SK-N-SH treated with all-trans-retinoic acid at 6 μM for 48 hours (cell line): ENCODE data around the gene RASGRF2.

Experiments used
- ATAC-seq: fragments of 200-7000 bp; cut with Tn5 transposase; 3 replicates; pipeline ENCODE4 v1.9.1; 2020; ENCODE audit warnings: mild to moderate bottlenecking, moderate library complexity
- ARNTL ChIP-seq: fragments of 450-650 bp; formaldehyde crosslinking; IDR thresholded peaks from 2 replicates; pipeline ENCODE4 v1.5.0; 2020; ENCODE audit warnings: low read depth, mild to moderate bottlenecking, moderate library complexity, borderline replicate concordance
- BACH2 ChIP-seq: fragments of 250-450 bp; sonication (Bioruptor Pico); IDR thresholded peaks from 2 replicates; pipeline ENCODE4 v1.9.0; 2021; ENCODE audit warnings: mild to moderate bottlenecking, borderline replicate concordance
- CSDC2 ChIP-seq: fragments of 250-450 bp; sonication (Bioruptor Pico); IDR thresholded peaks from 2 replicates; pipeline ENCODE4 v1.5.0; 2020; ENCODE audit warnings: mild to moderate bottlenecking, moderate library complexity
- ESRRG ChIP-seq: fragments of 250-450 bp; sonication (Bioruptor Pico); IDR thresholded peaks from 2 replicates; pipeline ENCODE4 v1.6.1; 2021; ENCODE audit warnings: mild to moderate bottlenecking
- GLIS3 ChIP-seq: fragments of 250-450 bp; sonication (Bioruptor Pico); IDR thresholded peaks from 2 replicates; pipeline ENCODE4 v1.5.0; 2020; ENCODE audit warnings: mild to moderate bottlenecking, moderate library complexity
- ISL1 ChIP-seq: fragments of 250-450 bp; sonication (Bioruptor Pico); IDR thresholded peaks from 2 replicates; pipeline ENCODE4 v2.1.2; 2022; ENCODE audit warnings: mild to moderate bottlenecking, moderate library complexity
- OSR1 ChIP-seq: fragments of 250-450 bp; sonication (Bioruptor Pico); IDR thresholded peaks from 2 replicates; pipeline ENCODE4 v1.8.0; 2022; ENCODE audit warnings: moderate library complexity, mild to moderate bottlenecking, inconsistent platforms
- PPARA ChIP-seq: fragments of 250-450 bp; sonication (Bioruptor Pico); IDR thresholded peaks from 2 replicates; pipeline ENCODE4 v1.5.0; 2020; ENCODE audit warnings: mild to moderate bottlenecking, borderline replicate concordance
- RARB ChIP-seq: fragments of 250-450 bp; sonication (Bioruptor Pico); IDR thresholded peaks from 2 replicates; pipeline ENCODE4 v1.8.0; 2021; ENCODE audit warnings: mild to moderate bottlenecking, moderate library complexity
- TCF4 ChIP-seq: fragments of 250-450 bp; sonication (Bioruptor Pico); IDR thresholded peaks from 2 replicates; pipeline ENCODE4 v1.8.0; 2021; ENCODE audit warnings: mild to moderate bottlenecking, moderate library complexity, borderline replicate concordance
- TOX ChIP-seq: fragments of 250-450 bp; sonication (Bioruptor Pico); IDR thresholded peaks from 2 replicates; pipeline ENCODE4 v1.8.0; 2021; ENCODE audit warnings: mild to moderate bottlenecking, moderate library complexity, borderline replicate concordance
- ZC3H10 ChIP-seq: fragments of 250-450 bp; sonication (Bioruptor Pico); IDR thresholded peaks from 2 replicates; pipeline ENCODE4 v1.5.1; 2021; ENCODE audit warnings: mild to moderate bottlenecking, moderate library complexity
- ZFP3 ChIP-seq: fragments of 250-450 bp; sonication (Bioruptor Pico); IDR thresholded peaks from 2 replicates; pipeline ENCODE4 v1.5.0; 2020; ENCODE audit warnings: mild to moderate bottlenecking, moderate library complexity
- ZFP30 ChIP-seq: fragments of 450-650 bp; formaldehyde crosslinking; IDR thresholded peaks from 2 replicates; pipeline ENCODE4 v1.5.0; 2022; ENCODE audit warnings: mild to moderate bottlenecking, moderate library complexity
- ZNF565 ChIP-seq: fragments of 450-650 bp; formaldehyde crosslinking; conservative IDR thresholded peaks from 2 replicates; pipeline ENCODE4 v1.5.0; 2020; ENCODE audit warnings: low read depth, mild to moderate bottlenecking, moderate library complexity
- ZNF70 ChIP-seq: fragments of 450-650 bp; formaldehyde crosslinking; IDR thresholded peaks from 2 replicates; pipeline ENCODE4 v1.5.0; 2020; ENCODE audit warnings: mild to moderate bottlenecking, moderate library complexity
- TF ChIP-seq, protein P1 (sequence below): fragments of 250-450 bp; sonication (Bioruptor Pico); IDR thresholded peaks from 2 replicates; pipeline ENCODE4 v1.5.0; 2020; ENCODE audit warnings: mild to moderate bottlenecking, moderate library complexity
- TF ChIP-seq, protein P2 (sequence below): fragments of 250-450 bp; sonication (Bioruptor Pico); IDR thresholded peaks from 2 replicates; pipeline ENCODE4 v1.5.1; 2021; ENCODE audit warnings: mild to moderate bottlenecking, moderate library complexity
- TF ChIP-seq, protein P3 (sequence below): fragments of 250-450 bp; sonication (Bioruptor Pico); IDR thresholded peaks from 2 replicates; pipeline ENCODE4 v1.5.1; 2020; ENCODE audit warnings: low read depth, mild to moderate bottlenecking, moderate library complexity
- TF ChIP-seq, protein P4 (sequence below): fragments of 250-450 bp; sonication (Bioruptor Pico); IDR thresholded peaks from 2 replicates; pipeline ENCODE4 v1.8.0; 2020; ENCODE audit warnings: mild to moderate bottlenecking, moderate library complexity, borderline replicate concordance

RASGRF2 gene

DNA sequence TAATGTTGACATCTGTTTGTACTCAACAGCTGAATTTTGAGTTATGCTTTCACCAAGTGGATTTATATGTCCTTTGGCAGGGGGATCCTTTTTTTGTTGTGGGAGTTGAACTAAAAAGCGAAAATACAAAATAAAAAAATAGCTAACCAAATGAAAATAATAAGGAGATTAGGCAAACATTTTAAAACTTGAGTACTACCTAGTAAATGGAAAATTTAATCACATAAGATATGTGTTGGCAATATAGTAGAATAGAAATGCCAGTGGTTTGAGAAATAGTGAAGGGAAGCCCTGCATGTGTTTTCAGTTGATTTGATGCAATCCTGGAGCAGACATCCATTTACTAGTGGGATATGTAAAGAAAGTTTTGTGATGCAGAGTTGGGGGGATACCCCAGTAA is 98.0 kb downstream of the RASGRF2 start:
- no peak for TF ChIP-seq ZC3H10
- TF ChIP-seq, protein P1, sequence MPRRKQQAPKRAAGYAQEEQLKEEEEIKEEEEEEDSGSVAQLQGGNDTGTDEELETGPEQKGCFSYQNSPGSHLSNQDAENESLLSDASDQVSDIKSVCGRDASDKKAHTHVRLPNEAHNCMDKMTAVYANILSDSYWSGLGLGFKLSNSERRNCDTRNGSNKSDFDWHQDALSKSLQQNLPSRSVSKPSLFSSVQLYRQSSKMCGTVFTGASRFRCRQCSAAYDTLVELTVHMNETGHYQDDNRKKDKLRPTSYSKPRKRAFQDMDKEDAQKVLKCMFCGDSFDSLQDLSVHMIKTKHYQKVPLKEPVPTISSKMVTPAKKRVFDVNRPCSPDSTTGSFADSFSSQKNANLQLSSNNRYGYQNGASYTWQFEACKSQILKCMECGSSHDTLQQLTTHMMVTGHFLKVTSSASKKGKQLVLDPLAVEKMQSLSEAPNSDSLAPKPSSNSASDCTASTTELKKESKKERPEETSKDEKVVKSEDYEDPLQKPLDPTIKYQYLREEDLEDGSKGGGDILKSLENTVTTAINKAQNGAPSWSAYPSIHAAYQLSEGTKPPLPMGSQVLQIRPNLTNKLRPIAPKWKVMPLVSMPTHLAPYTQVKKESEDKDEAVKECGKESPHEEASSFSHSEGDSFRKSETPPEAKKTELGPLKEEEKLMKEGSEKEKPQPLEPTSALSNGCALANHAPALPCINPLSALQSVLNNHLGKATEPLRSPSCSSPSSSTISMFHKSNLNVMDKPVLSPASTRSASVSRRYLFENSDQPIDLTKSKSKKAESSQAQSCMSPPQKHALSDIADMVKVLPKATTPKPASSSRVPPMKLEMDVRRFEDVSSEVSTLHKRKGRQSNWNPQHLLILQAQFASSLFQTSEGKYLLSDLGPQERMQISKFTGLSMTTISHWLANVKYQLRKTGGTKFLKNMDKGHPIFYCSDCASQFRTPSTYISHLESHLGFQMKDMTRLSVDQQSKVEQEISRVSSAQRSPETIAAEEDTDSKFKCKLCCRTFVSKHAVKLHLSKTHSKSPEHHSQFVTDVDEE (CRISPR knock-in tag): no peak
- TF ChIP-seq, protein P2, sequence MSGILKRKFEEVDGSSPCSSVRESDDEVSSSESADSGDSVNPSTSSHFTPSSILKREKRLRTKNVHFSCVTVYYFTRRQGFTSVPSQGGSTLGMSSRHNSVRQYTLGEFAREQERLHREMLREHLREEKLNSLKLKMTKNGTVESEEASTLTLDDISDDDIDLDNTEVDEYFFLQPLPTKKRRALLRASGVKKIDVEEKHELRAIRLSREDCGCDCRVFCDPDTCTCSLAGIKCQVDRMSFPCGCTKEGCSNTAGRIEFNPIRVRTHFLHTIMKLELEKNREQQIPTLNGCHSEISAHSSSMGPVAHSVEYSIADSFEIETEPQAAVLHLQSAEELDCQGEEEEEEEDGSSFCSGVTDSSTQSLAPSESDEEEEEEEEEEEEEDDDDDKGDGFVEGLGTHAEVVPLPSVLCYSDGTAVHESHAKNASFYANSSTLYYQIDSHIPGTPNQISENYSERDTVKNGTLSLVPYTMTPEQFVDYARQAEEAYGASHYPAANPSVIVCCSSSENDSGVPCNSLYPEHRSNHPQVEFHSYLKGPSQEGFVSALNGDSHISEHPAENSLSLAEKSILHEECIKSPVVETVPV (CRISPR knock-in tag): no peak
- TF ChIP-seq RARB (CRISPR knock-in tag): no peak
- TF ChIP-seq TCF4 (CRISPR knock-in tag): no peak
- TF ChIP-seq CSDC2 (CRISPR knock-in tag): no peak
- TF ChIP-seq BACH2 (CRISPR knock-in tag): no peak
- no peak for TF ChIP-seq OSR1
- no peak for TF ChIP-seq ZFP3 (CRISPR knock-in tag)
- TF ChIP-seq ZNF565 (CRISPR knock-in tag): no peak
- TF ChIP-seq ZFP30: no peak
- TF ChIP-seq, protein P3, sequence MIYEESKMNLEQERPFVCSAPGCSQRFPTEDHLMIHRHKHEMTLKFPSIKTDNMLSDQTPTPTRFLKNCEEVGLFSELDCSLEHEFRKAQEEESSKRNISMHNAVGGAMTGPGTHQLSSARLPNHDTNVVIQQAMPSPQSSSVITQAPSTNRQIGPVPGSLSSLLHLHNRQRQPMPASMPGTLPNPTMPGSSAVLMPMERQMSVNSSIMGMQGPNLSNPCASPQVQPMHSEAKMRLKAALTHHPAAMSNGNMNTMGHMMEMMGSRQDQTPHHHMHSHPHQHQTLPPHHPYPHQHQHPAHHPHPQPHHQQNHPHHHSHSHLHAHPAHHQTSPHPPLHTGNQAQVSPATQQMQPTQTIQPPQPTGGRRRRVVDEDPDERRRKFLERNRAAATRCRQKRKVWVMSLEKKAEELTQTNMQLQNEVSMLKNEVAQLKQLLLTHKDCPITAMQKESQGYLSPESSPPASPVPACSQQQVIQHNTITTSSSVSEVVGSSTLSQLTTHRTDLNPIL (CRISPR knock-in tag): no peak
- TF ChIP-seq TOX (CRISPR knock-in tag): no peak
- no peak for TF ChIP-seq ESRRG (CRISPR knock-in tag)
- TF ChIP-seq, protein P4, sequence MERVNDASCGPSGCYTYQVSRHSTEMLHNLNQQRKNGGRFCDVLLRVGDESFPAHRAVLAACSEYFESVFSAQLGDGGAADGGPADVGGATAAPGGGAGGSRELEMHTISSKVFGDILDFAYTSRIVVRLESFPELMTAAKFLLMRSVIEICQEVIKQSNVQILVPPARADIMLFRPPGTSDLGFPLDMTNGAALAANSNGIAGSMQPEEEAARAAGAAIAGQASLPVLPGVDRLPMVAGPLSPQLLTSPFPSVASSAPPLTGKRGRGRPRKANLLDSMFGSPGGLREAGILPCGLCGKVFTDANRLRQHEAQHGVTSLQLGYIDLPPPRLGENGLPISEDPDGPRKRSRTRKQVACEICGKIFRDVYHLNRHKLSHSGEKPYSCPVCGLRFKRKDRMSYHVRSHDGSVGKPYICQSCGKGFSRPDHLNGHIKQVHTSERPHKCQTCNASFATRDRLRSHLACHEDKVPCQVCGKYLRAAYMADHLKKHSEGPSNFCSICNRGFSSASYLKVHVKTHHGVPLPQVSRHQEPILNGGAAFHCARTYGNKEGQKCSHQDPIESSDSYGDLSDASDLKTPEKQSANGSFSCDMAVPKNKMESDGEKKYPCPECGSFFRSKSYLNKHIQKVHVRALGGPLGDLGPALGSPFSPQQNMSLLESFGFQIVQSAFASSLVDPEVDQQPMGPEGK (CRISPR knock-in tag): no peak
- TF ChIP-seq PPARA (CRISPR knock-in tag): no peak

DNA sequence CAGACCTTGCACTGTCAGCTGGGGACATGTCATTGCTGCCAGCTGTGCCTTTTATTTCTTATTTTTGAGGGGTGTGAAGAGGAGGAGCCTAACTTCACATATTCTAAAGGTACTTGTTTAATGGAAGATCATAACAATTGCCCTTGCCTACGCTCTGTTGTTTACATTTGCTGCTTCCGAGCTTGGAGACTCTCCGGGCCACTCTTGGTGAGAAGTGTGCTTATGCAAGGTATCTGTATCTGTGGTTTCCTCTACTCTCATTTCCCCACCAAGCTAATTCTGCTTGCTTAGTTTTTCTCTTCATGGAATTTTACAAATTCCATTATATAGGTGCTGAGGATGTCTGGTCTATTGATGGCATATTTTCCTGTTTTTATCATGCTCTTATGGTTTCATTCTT is 105.3 kb downstream of the RASGRF2 start:
- no peak for ATAC-seq
- no peak for TF ChIP-seq ARNTL
- no peak for TF ChIP-seq BACH2 (CRISPR knock-in tag)
- TF ChIP-seq ZNF70 (CRISPR knock-in tag): no peak
- no peak for TF ChIP-seq ZNF565 (CRISPR knock-in tag)
- TF ChIP-seq OSR1: no peak
- TF ChIP-seq PPARA (CRISPR knock-in tag): no peak
- TF ChIP-seq GLIS3 (CRISPR knock-in tag): no peak
- TF ChIP-seq ISL1 (CRISPR knock-in tag): no peak
- TF ChIP-seq, protein P2 (CRISPR knock-in tag): no peak
- no peak for TF ChIP-seq TCF4 (CRISPR knock-in tag)
- no peak for TF ChIP-seq TOX (CRISPR knock-in tag)
- no peak for TF ChIP-seq CSDC2 (CRISPR knock-in tag)
- TF ChIP-seq RARB (CRISPR knock-in tag): no peak
- TF ChIP-seq, protein P4 (CRISPR knock-in tag): no peak
- no peak for TF ChIP-seq ESRRG (CRISPR knock-in tag)
- TF ChIP-seq, protein P1 (CRISPR knock-in tag): no peak

More for the DNA sequence above, 98.0 kb downstream of the RASGRF2 start:
- no peak for ATAC-seq
